ENCODE measurements around the gene NDUFAF3. TPM values are rescaled to one million over a fixed set of nuclear protein-coding genes. Genes with fewer than 3 reads are reported as not detected.

NDUFAF3 gene
- total RNA-seq, 1 donor from 2014 or later = 77.6 TPM

DNA sequence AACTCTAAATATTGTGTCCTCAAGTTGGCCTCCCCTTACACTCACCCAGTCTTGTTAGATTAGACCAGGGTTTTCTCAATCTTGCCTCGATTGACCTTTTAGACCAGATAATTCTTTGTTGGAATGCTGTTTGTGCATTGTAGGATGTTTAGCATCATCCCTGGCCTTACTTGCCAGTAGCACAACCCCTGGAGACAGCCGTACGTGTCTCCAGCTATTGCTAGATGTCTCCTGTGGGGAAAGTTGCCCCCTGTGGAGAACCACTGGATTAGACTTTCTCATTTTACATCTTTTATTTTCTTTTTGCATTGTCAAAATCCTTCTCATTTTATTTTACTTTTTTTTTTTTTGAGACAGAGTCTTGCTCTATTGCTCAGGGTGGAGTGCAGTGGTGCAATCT lies 12.5 kb upstream of the NDUFAF3 start:
- Histone ChIP-seq H3K4me3 (no peak overlapping the region), H3K4me1 (peaks cover 20% of the 10 kb centered on the region), H3K9me3 (no peaks in the 10 kb centered on the region), H3K36me3 (peaks cover 11% of the 10 kb centered on the region), H3K27ac (no peak overlapping the region), H3K27me3 (no peaks in the 10 kb centered on the region)
- DNase-seq (no peak), ATAC-seq (no peak)
- TF ChIP-seq, protein P1, sequence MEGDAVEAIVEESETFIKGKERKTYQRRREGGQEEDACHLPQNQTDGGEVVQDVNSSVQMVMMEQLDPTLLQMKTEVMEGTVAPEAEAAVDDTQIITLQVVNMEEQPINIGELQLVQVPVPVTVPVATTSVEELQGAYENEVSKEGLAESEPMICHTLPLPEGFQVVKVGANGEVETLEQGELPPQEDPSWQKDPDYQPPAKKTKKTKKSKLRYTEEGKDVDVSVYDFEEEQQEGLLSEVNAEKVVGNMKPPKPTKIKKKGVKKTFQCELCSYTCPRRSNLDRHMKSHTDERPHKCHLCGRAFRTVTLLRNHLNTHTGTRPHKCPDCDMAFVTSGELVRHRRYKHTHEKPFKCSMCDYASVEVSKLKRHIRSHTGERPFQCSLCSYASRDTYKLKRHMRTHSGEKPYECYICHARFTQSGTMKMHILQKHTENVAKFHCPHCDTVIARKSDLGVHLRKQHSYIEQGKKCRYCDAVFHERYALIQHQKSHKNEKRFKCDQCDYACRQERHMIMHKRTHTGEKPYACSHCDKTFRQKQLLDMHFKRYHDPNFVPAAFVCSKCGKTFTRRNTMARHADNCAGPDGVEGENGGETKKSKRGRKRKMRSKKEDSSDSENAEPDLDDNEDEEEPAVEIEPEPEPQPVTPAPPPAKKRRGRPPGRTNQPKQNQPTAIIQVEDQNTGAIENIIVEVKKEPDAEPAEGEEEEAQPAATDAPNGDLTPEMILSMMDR (IDR thresholded peaks at IDR 0.05) = no peak
- intact Hi-C loops (cut with DNase I) = no loop called here

GRCh38 chr3:49012441-49013017 lies 9.4 kb upstream of the NDUFAF3 start:
- H3K4me3 ChIP-seq = no peak overlapping the region
- H3K36me3 ChIP-seq = peaks cover 30% of the 10 kb centered on the region
- no peaks in the 10 kb centered on the region for H3K27me3 ChIP-seq
- H3K9me3 ChIP-seq = no peaks in the 10 kb centered on the region
- DNase-seq (no peak), ATAC-seq (no peak)
- intact Hi-C loops (cut with DNase I) = no loop called here
- peaks cover 16% of the 10 kb centered on the region for H3K4me1 ChIP-seq
- H3K27ac ChIP-seq = no peak overlapping the region
- TF ChIP-seq, protein P1 (IDR thresholded peaks at IDR 0.05) = no peak

- no peak overlapping the region for H3K27ac ChIP-seq
- TF ChIP-seq, protein P1 (IDR thresholded peaks at IDR 0.05) = no peak
- ATAC-seq (no peak), DNase-seq (no peak)
- no peak overlapping the region for H3K4me3 ChIP-seq
- H3K4me1 ChIP-seq = peaks cover 15% of the 10 kb centered on the region
- no peaks in the 10 kb centered on the region for H3K9me3 ChIP-seq
- H3K27me3 ChIP-seq = no peaks in the 10 kb centered on the region
- peaks cover 30% of the 10 kb centered on the region for H3K36me3 ChIP-seq
- intact Hi-C loops (cut with DNase I) = no loop called here
These were observed 8.7 kb upstream of the NDUFAF3 start for GRCh38 chr3:49013113-49013737.

GRCh38 chr3:49013738-49014660 lies 7.9 kb upstream of the NDUFAF3 start:
- Histone ChIP-seq H3K4me1 (peaks cover 10% of the 10 kb centered on the region), H3K9me3 (no peaks in the 10 kb centered on the region), H3K27me3 (no peaks in the 10 kb centered on the region), H3K27ac (no peak overlapping the region), H3K4me3 (no peak overlapping the region), H3K36me3 (peaks cover 30% of the 10 kb centered on the region)
- intact Hi-C loops (cut with DNase I) = no loop called here
- TF ChIP-seq, protein P1 (IDR thresholded peaks at IDR 0.05) = peak; percentile 44
- no peak for DNase-seq
- ATAC-seq = peak; percentile 36

DNA sequence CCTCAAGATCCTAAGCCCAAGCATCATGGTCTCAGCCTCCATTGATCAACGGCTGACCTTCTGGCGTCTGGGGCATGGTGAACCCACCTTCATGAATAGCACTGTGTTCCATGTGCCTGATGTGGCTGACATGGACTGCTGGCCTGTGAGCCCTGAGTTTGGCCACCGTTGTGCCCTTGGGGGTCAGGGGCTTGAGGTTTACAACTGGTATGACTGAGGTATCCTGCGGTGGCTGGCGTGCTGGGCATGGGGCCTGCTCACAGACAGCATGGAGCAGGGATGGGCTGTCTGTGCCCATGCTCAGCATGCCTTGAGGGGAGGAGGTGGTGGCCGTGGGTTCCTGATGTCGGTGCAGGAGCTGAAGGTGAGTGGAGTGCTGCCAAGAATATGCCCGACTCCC lies 6.8 kb upstream of the NDUFAF3 start:
- Histone ChIP-seq H3K27me3 (no peaks in the 10 kb centered on the region), H3K27ac (no peak overlapping the region), H3K4me1 (peaks cover 19% of the 10 kb centered on the region), H3K36me3 (peaks cover 30% of the 10 kb centered on the region), H3K9me3 (no peaks in the 10 kb centered on the region), H3K4me3 (no peak overlapping the region)
- ATAC-seq (no peak), DNase-seq (no peak)
- intact Hi-C loops (cut with DNase I) = no loop called here
- TF ChIP-seq, protein P1 (IDR thresholded peaks at IDR 0.05) = no peak

Data from upper lobe of right lung (tissue), 1 donor.